HEK293 (cell line): Measurements from ENCODE around the gene ITK.

Source experiments
- HOXA7 ChIP-seq: sonication (generic); formaldehyde crosslinking; IDR thresholded peaks from 2 replicates; pipeline ENCODE4 v1.8.1; 2022; ENCODE audit warnings: missing genetic modification reagents, borderline replicate concordance
- MYNN ChIP-seq: fragments of 450-650 bp; formaldehyde crosslinking; IDR thresholded peaks from 2 replicates; pipeline ENCODE4 v1.5.1; 2016; ENCODE audit warnings: missing biosample characterization, missing genetic modification characterization, borderline replicate concordance
- TSHZ1 ChIP-seq: fragments of 450-650 bp; formaldehyde crosslinking; IDR thresholded peaks from 2 replicates; pipeline ENCODE4 v1.5.1; 2016; ENCODE audit warnings: missing biosample characterization, missing genetic modification characterization, borderline replicate concordance
- ZBTB17 ChIP-seq: fragments of 450-650 bp; formaldehyde crosslinking; IDR thresholded peaks from 2 replicates; pipeline ENCODE4 v1.5.1; 2016; ENCODE audit warnings: missing biosample characterization, missing genetic modification characterization
- ZBTB49 ChIP-seq: fragments of 450-650 bp; formaldehyde crosslinking; IDR thresholded peaks from 2 replicates; pipeline ENCODE4 v1.5.1; 2016; ENCODE audit warnings: missing biosample characterization, missing genetic modification characterization, low read depth
- ZFHX2 ChIP-seq: fragments of 450-650 bp; formaldehyde crosslinking; conservative IDR thresholded peaks from 2 replicates; pipeline ENCODE4 v1.5.1; 2016; ENCODE audit warnings: missing biosample characterization, missing genetic modification characterization
- ZIC2 ChIP-seq: fragments of 450-650 bp; formaldehyde crosslinking; IDR thresholded peaks from 2 replicates; pipeline ENCODE4 v1.5.1; 2016; ENCODE audit warnings: missing biosample characterization, missing genetic modification characterization
- ZNF24 ChIP-seq: fragments of 450-650 bp; formaldehyde crosslinking; IDR thresholded peaks from 2 replicates; pipeline ENCODE4 v1.5.1; 2016; ENCODE audit warnings: missing biosample characterization, missing genetic modification characterization
- ZNF354C ChIP-seq: fragments of 450-650 bp; formaldehyde crosslinking; IDR thresholded peaks from 2 replicates; pipeline ENCODE4 v1.5.1; 2016; ENCODE audit warnings: missing biosample characterization, missing genetic modification characterization, low read depth, borderline replicate concordance
- ZNF362 ChIP-seq: fragments of 450-650 bp; formaldehyde crosslinking; IDR thresholded peaks from 2 replicates; pipeline ENCODE4 v1.5.1; 2016; ENCODE audit warnings: missing biosample characterization, missing genetic modification characterization
- ZNF488 ChIP-seq: fragments of 450-650 bp; formaldehyde crosslinking; IDR thresholded peaks from 2 replicates; pipeline ENCODE4 v1.5.1; 2016; ENCODE audit warnings: missing biosample characterization, missing genetic modification characterization
- ZNF518A ChIP-seq: fragments of 450-650 bp; formaldehyde crosslinking; conservative IDR thresholded peaks from 2 replicates; pipeline ENCODE4 v1.5.1; 2016; ENCODE audit warnings: low read depth, missing biosample characterization, missing genetic modification characterization
- ZNF521 ChIP-seq: fragments of 450-650 bp; formaldehyde crosslinking; IDR thresholded peaks from 2 replicates; pipeline ENCODE4 v1.5.1; 2017; ENCODE audit warnings: missing biosample characterization, mild to moderate bottlenecking, missing genetic modification characterization
- ZNF549 ChIP-seq: fragments of 450-650 bp; IDR thresholded peaks from 2 replicates; pipeline ENCODE4 v1.5.1; 2018; ENCODE audit warnings: missing biosample characterization, missing genetic modification characterization, mild to moderate bottlenecking, inconsistent platforms, moderate library complexity
- ZNF610 ChIP-seq: fragments of 450-650 bp; formaldehyde crosslinking; IDR thresholded peaks from 2 replicates; pipeline ENCODE4 v1.5.1; 2016; ENCODE audit warnings: missing biosample characterization, missing genetic modification characterization, borderline replicate concordance
- ZNF621 ChIP-seq: fragments of 450-650 bp; formaldehyde crosslinking; IDR thresholded peaks from 2 replicates; pipeline ENCODE4 v1.5.1; 2017; ENCODE audit warnings: missing biosample characterization, missing genetic modification characterization
- ZNF624 ChIP-seq: fragments of 450-650 bp; formaldehyde crosslinking; IDR thresholded peaks from 2 replicates; pipeline ENCODE4 v1.5.1; 2017; ENCODE audit warnings: missing biosample characterization, missing genetic modification characterization
- ZNF626 ChIP-seq: fragments of 450-650 bp; sonication (Bioruptor Pico); formaldehyde crosslinking; IDR thresholded peaks from 2 replicates; pipeline ENCODE4 v1.5.1; 2018; ENCODE audit warnings: missing biosample characterization, missing genetic modification characterization, inconsistent platforms
- ZNF629 ChIP-seq: fragments of 450-650 bp; formaldehyde crosslinking; IDR thresholded peaks from 2 replicates; pipeline ENCODE4 v1.5.1; 2017; ENCODE audit warnings: missing biosample characterization, missing genetic modification characterization
- ZNF660 ChIP-seq: fragments of 450-650 bp; IDR thresholded peaks from 2 replicates; pipeline ENCODE4 v1.5.1; 2018; ENCODE audit warnings: missing biosample characterization, mild to moderate bottlenecking, missing genetic modification characterization
- ZNF747 ChIP-seq: fragments of 450-650 bp; formaldehyde crosslinking; IDR thresholded peaks from 2 replicates; pipeline ENCODE4 v1.5.1; 2016; ENCODE audit warnings: missing biosample characterization, missing genetic modification characterization
- ZNF792 ChIP-seq: fragments of 450-650 bp; formaldehyde crosslinking; IDR thresholded peaks from 2 replicates; pipeline ENCODE4 v1.5.1; 2016; ENCODE audit warnings: missing biosample characterization, missing genetic modification characterization
- ZNF843 ChIP-seq: fragments of 450-650 bp; formaldehyde crosslinking; IDR thresholded peaks from 2 replicates; pipeline ENCODE4 v1.5.1; 2016; ENCODE audit warnings: missing biosample characterization, missing genetic modification characterization
- ZSCAN4 ChIP-seq: fragments of 450-650 bp; formaldehyde crosslinking; IDR thresholded peaks from 2 replicates; pipeline ENCODE4 v1.5.1; 2017; ENCODE audit warnings: missing biosample characterization, missing genetic modification characterization

ITK gene

GRCh38 chr5:157142317-157143126, 38.1 kb upstream of the ITK start, which contains the start of gene MED7 (continued):
- no peak for TF ChIP-seq TSHZ1 (tag by site-specific recombination)
- TF ChIP-seq ZSCAN4 (tag by site-specific recombination) = no peak
- TF ChIP-seq ZNF488 (tag by site-specific recombination) = no peak
- TF ChIP-seq ZNF518A = peak; percentile 54; the same call in 1 of the 2 replicates
- no peak for TF ChIP-seq ZNF621 (tag by site-specific recombination)
- no peak for TF ChIP-seq ZNF549 (tag by site-specific recombination)
- TF ChIP-seq ZNF624 (tag by site-specific recombination) = no peak
- TF ChIP-seq ZBTB49 = no peak
- no peak for TF ChIP-seq ZNF354C (tag by site-specific recombination)
- peak; percentile 19; the same call in 1 of the 2 replicates for TF ChIP-seq ZNF660 (tag by site-specific recombination)
- 0 out of 2 replicates have a peak, but pooled peaks have one; percentile 31 for TF ChIP-seq ZNF843 (tag by site-specific recombination)
- peak; percentile 75 for TF ChIP-seq ZFHX2 (tag by site-specific recombination)
- peak; percentile 70; the same call in 1 of the 2 replicates for TF ChIP-seq ZNF362 (tag by site-specific recombination)
- no peak for TF ChIP-seq MYNN (tag by site-specific recombination)
- TF ChIP-seq ZBTB17 (tag by site-specific recombination) = peak; percentile 77
- no peak for TF ChIP-seq ZNF24 (tag by site-specific recombination)
- TF ChIP-seq HOXA7 (CRISPR knock-in tag) = no peak
- no peak for TF ChIP-seq ZNF747 (tag by site-specific recombination)
- TF ChIP-seq ZNF610 (tag by site-specific recombination) = 0 out of 2 replicates have a peak, but pooled peaks have one; percentile 19
- no peak for TF ChIP-seq ZNF626 (tag by site-specific recombination)
- TF ChIP-seq ZIC2 (tag by site-specific recombination) = no peak
- TF ChIP-seq ZNF629 (tag by site-specific recombination) = no peak
- TF ChIP-seq ZNF792 (tag by site-specific recombination) = no peak
- TF ChIP-seq ZNF521 = no peak
